GM13976 (cell line): Measurements from ENCODE around the gene CHMP2A.

Source experiments
- DNase-seq: peaks from one replicate; pipeline ENCODE4 v3.0.0; 2012; ENCODE audit warnings: low spot score
- CTCF ChIP-seq: IDR thresholded peaks from 2 replicates; pipeline ENCODE4 v1.5.1; 2012; ENCODE audit warnings: borderline replicate concordance, mild to moderate bottlenecking; ENCODE audit not compliant: insufficient read depth; ENCODE audit errors: extremely low read depth, missing control alignments, control extremely low read depth
- in situ Hi-C: fragments of 300-500 bp; cut with MboI; formaldehyde crosslinking; loops from one replicate; pipeline ENCODE4 v1.12.0; 2022; ENCODE audit warnings: low sequenced_read_pairs, mixed read lengths, inconsistent platforms; ENCODE audit not compliant: unreplicated experiment

CHMP2A gene

GRCh38 chr19:58557221-58558065 lies 2.5 kb upstream of the CHMP2A start:
- in situ Hi-C loops = no loop called here
- DNase-seq = no peak
- no peak for TF ChIP-seq CTCF

DNA sequence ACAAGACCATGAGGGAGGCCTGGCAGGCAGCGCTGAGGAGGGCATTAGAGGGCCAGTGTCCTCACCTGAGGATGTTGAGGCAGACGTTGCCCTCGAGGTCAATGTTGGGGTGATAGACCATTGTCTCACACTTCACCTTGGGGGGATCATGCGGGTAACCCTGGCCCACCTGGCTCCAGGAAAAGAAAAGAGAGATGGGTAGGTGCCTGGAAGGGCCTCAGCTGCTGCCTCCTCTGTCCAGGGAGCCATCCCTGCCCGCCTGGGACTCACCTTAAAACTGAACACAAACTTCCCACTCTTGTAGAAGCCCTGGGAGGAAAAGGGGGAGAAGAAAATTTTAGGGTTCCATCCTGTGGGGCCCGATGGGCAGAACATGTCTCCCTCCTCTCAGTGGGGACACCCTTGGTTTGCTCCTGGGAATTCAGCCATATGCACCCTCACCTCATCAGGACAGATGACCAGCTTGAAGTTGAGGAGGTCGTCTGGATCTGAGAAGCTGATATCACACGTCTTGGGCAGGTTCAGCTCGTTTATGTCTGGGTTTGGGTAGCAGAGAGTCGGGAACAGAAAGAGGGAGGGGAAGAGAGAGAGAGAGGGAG lies 1.8 kb upstream of the CHMP2A start:
- in situ Hi-C loops = no loop called here
- TF ChIP-seq CTCF = no peak
- DNase-seq = no peak

DNA sequence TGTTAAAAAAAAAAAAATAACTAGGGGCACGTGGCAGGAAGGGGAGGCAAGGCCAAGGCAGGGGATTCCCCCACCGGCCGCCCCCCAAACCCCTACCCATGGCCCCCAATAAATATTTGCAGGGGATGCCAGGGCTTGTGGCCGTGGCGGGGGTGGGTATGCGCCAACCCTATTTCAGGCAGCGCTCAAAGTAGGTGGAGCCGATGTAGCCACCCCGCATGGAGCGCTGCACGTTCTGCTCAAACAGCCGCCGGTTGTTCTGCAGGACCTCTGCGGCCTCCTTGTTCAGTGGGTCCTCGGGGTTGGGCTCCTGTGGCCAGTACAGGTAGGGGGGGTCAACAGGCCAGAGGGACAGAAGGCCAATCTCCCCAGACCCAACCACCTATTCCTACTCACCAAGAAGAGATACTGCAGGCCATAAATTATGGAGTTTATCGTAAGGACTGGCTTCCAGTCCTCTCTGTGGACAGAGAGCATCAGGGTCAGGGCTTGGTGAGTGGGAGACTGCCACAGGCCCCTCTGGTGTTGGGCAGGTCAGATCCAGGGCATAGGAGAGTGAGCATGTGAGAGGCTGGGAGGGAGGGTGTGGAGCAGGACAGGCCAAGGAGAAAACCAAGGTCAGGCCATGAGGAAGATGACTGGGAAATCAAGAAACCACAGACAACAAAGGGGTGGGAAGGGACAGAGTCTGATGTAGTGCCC lies 1.2 kb upstream of the CHMP2A start:
- no peak for TF ChIP-seq CTCF

DNA sequence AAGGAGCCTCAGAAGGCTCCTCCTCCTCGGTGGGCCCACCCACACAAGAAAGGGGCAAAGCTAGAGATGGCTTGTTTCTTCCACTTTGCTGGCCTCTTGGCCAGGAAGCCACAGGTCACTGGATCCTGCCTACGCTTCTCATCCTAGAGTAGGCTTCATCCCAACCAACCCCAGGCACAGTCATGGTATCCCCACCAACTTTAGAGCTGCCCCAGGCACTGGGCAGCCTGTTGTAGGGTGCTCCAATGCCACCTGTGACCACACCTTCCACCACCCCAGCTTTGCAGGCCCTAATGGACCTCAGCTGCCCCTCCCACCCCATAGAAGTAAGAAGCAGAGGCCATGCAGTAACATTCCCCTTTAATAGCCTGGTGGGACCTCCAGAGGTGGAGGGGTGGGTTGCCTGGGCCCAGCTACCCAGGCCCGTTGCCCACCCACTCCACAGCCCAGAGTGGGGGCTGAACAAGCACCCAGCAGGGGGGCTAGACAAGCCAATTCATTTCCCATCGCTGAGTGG lies 522 bp upstream of the CHMP2A start:
- in situ Hi-C loops = no loop called here
- no peak for DNase-seq
- TF ChIP-seq CTCF = no peak

More for the DNA sequence above, 1.2 kb upstream of the CHMP2A start:
- in situ Hi-C loops = no loop called here
- DNase-seq = no peak

DNA sequence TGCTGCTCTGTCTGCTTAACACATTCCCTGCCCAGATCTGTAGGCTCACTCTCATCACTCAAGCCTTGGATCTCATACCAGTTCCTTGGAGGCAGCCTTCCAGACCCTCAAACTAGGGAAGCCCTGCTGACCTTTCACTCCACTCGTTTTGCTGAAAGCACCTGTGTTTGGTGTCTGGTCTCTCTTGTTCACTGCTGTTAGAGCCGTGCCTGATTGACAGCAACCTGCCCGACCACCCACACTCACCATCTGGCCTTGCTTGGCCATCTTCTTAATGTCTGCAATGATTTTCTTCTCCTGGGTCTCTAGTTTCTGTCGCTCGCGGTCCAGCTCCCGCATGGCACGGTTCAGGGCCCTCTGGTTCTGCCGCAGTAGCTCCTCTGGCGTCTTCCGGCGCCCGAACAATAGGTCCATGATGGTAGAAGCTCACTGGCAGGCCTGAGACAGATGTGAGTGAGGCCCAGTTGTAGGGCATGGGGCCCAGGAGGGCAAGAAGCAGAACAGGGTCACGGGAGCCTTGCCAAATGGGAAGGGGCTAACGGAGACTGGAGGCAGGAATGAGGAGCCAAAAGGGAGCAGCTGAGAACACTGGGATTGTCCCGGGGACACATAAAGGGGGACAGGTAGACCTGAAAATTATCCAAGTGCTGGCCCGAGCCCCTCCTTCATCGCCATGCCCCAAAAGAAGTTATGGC lies 959 bp downstream of the CHMP2A start:
- in situ Hi-C loops = no loop called here
- TF ChIP-seq CTCF = no peak
- no peak for DNase-seq

- in situ Hi-C loops = no loop called here
- TF ChIP-seq CTCF = no peak
- no peak for DNase-seq
These were observed 2.2 kb downstream of the CHMP2A start for GRCh38 chr19:58552655-58553054.
